GM18870 (cell line): Measurements from ENCODE around the gene ZNF497.
"Not testable (repeated sequence)": the region's sequence is repeated elsewhere in the genome, so short reads cannot be mapped to it uniquely, and the experiment has no call there.

Experiments used
- ATAC-seq: cut with Tn5 transposase; IDR thresholded peaks from one replicate; pipeline ENCODE4 v1.9.1; 2021; ENCODE audit warnings: moderate library complexity; ENCODE audit not compliant: unreplicated experiment

Gene ZNF497

GRCh38 chr19:58394821-58395219, 32.3 kb upstream of the ZNF497 start:
- no peak for ATAC-seq

GRCh38 chr19:58393725-58394033, 31.1 kb upstream of the ZNF497 start:
- ATAC-seq, result no peak

- no peak for ATAC-seq
Measured at GRCh38 chr19:58392945-58393724, 30.6 kb upstream of the ZNF497 start.

- ATAC-seq, result no peak
Measured at GRCh38 chr19:58388175-58388526, 25.6 kb upstream of the ZNF497 start.

GRCh38 chr19:58387338-58388174, 25.0 kb upstream of the ZNF497 start:
- ATAC-seq, result no peak

GRCh38 chr19:58386576-58387337, 24.2 kb upstream of the ZNF497 start, which contains the start of gene RPS5:
RPS5 (plus strand) TSS chr19:58387269; CDS start chr19:58388138, 869 bp downstream.
- peak; percentile 82 for ATAC-seq

GRCh38 chr19:58385891-58386575, 23.5 kb upstream of the ZNF497 start:
- ATAC-seq, result no peak

- no peak for ATAC-seq
Measured at GRCh38 chr19:58385313-58385890, 22.9 kb upstream of the ZNF497 start.

GRCh38 chr19:58382997-58383603, 20.5 kb upstream of the ZNF497 start:
- no peak for ATAC-seq

GRCh38 chr19:58381460-58382212, 19.1 kb upstream of the ZNF497 start:
- ATAC-seq, result no peak

GRCh38 chr19:58380662-58381459, 18.3 kb upstream of the ZNF497 start, which contains the start of gene ZNF837:
ZNF837 (minus strand) TSS chr19:58381030; CDS start chr19:58369332, 11,698 bp downstream.
- ATAC-seq, result peak; percentile 78

- ATAC-seq, result peak; percentile 2
Measured at GRCh38 chr19:58380037-58380661, 17.6 kb upstream of the ZNF497 start.

- no peak for ATAC-seq
Measured at GRCh38 chr19:58379246-58379645, 16.7 kb upstream of the ZNF497 start.

GRCh38 chr19:58376724-58377123, 14.2 kb upstream of the ZNF497 start:
- ATAC-seq, result not testable (repeated sequence)

GRCh38 chr19:58374200-58374599, 11.6 kb upstream of the ZNF497 start:
- ATAC-seq, result no peak

- ATAC-seq, result no peak
Measured at GRCh38 chr19:58372311-58373133, 10.0 kb upstream of the ZNF497 start.
